HepG2 (cell line): Measurements from ENCODE around the gene RHOT2. TPM values are rescaled to one million over a fixed set of nuclear protein-coding genes. Genes with fewer than 3 reads are reported as not detected.
A peak's percentile ranks its signal among the peaks of the same experiment; 100 is the strongest.

Experiments
- ATF7-NPFF ChIP-seq: sonication (generic); formaldehyde crosslinking; IDR thresholded peaks from 2 replicates; pipeline ENCODE4 v1.8.1; 2023; ENCODE audit warnings: mild to moderate bottlenecking, low read depth, missing genetic modification reagents, moderate library complexity
- ATM ChIP-seq: fragments of 450-650 bp; IDR thresholded peaks from 2 replicates; pipeline ENCODE4 v1.7.1; 2017; ENCODE audit warnings: mild to moderate bottlenecking, borderline replicate concordance
- HES4 ChIP-seq: sonication (generic); formaldehyde crosslinking; IDR thresholded peaks from 2 replicates; pipeline ENCODE4 v1.9.0; 2021; ENCODE audit warnings: mild to moderate bottlenecking, missing genetic modification reagents, borderline replicate concordance
- PAXIP1 ChIP-seq: sonication (generic); formaldehyde crosslinking; conservative IDR thresholded peaks from 2 replicates; pipeline ENCODE4 v1.4.0; 2020; ENCODE audit warnings: mild to moderate bottlenecking, missing genetic modification reagents, moderate library complexity
- RBFOX2 ChIP-seq: fragments of 200-400 bp; formaldehyde crosslinking; IDR thresholded peaks from 2 replicates; pipeline ENCODE4 v1.6.1; 2017; ENCODE audit warnings: low read depth, mild to moderate bottlenecking, low read length
- SP5 ChIP-seq: IDR thresholded peaks from 2 replicates; pipeline ENCODE4 v1.6.1; 2016; ENCODE audit warnings: low read depth, borderline replicate concordance
- SRF ChIP-seq: IDR thresholded peaks from 2 replicates; pipeline ENCODE4 v1.6.1; 2011; ENCODE audit warnings: mild to moderate bottlenecking, low read depth, low read length, moderate library complexity
- SRSF1 ChIP-seq: fragments of 200-400 bp; formaldehyde crosslinking; optimal IDR thresholded peaks from 2 replicates; pipeline ENCODE3; 2017; ENCODE audit warnings: mild to moderate bottlenecking, low read depth, low read length, moderate library complexity
- THAP11 ChIP-seq: IDR thresholded peaks from 2 replicates; pipeline ENCODE4 v1.6.1; 2016; ENCODE audit warnings: missing biosample characterization, missing genetic modification reagents
- THAP9 ChIP-seq: sonication (generic); formaldehyde crosslinking; IDR thresholded peaks from 2 replicates; pipeline ENCODE4; 2020; ENCODE audit warnings: missing genetic modification reagents, mild to moderate bottlenecking, borderline replicate concordance
- ZBTB14 ChIP-seq: sonication (generic); formaldehyde crosslinking; IDR thresholded peaks from 2 replicates; pipeline ENCODE4 v1.4.0; 2020; ENCODE audit warnings: missing genetic modification reagents
- ZNF350 ChIP-seq: sonication (generic); formaldehyde crosslinking; IDR thresholded peaks from 2 replicates; pipeline ENCODE4 v1.4.0; 2020; ENCODE audit warnings: mild to moderate bottlenecking, low read depth, missing genetic modification reagents, borderline replicate concordance
- ZNF609 ChIP-seq: sonication (generic); formaldehyde crosslinking; IDR thresholded peaks from 2 replicates; pipeline ENCODE4 v1.4.0; 2020; ENCODE audit warnings: mild to moderate bottlenecking, missing genetic modification reagents, borderline replicate concordance
- polyA plus RNA-seq, 8 experiments: library from polyadenylated mRNA; depleted of rRNA in 3 of 8; stranded (reverse) in 7 of 8; unstranded in 1 of 8; fragments of >200 nt; fragmentation: Illumina TruSeq in 4 of 8; extraction: Trizol in 4 of 8; gene quantifications; 2 replicates each; pipeline versions ENCODE4 v1.2.1 to v1.2.3, GENCODE V29; 2011 to 2016; ENCODE audit warnings: low read depth in 4 of 8, missing spikeins in 1 of 8, mixed read lengths in 1 of 8; ENCODE audit not compliant: insufficient read depth in 1 of 8
- total RNA-seq, 5 experiments: library from RNA; depleted of rRNA; stranded (reverse); fragments of >200 nt; fragmentation: Illumina TruSeq; extraction: Trizol; gene quantifications; 2 replicates each; pipeline ENCODE4 v1.2.3, GENCODE V29; 2016; ENCODE audit warnings: low read depth in 1 of 5

The RHOT2 gene
- total and polyA plus RNA-seq, 2 of the 13 experiments (the other 11 are each of a cell fraction or from before 2014, with no cell fraction given): 63.6 to 76.9 TPM

GRCh38 chr16:642189-643049 is 25.5 kb upstream of the RHOT2 start (continued):
- TF ChIP-seq THAP9 (CRISPR knock-in tag) (0 out of 2 replicates have a peak, but pooled peaks have one; percentile 25), ZNF609 (CRISPR knock-in tag) (peak; percentile 23; the same call in 1 of the 2 replicates), SP5 (CRISPR knock-in tag) (peak; percentile 75), SRF (no peak), ATM (no peak), HES4 (CRISPR knock-in tag) (peak; percentile 88; the same call in 1 of the 2 replicates), ATF7-NPFF (CRISPR knock-in tag) (peak; percentile 98), THAP11 (CRISPR knock-in tag) (peak; percentile 61; the same call in 1 of the 2 replicates), RBFOX2 (peak; percentile 73), ZNF350 (CRISPR knock-in tag) (no peak), PAXIP1 (CRISPR knock-in tag) (peak; percentile 55), SRSF1 (peak; percentile 34), ZBTB14 (CRISPR knock-in tag) (peak; percentile 70)
